Activated CD4-positive, alpha-beta T cell treated with anti-CD3 and anti-CD28 coated beads for 36 hours (primary cell): ENCODE data around the gene ABCB8. TPM values are rescaled to one million over a fixed set of nuclear protein-coding genes. Genes with fewer than 3 reads are reported as not detected.
A peak's percentile ranks its signal among the peaks of the same experiment; 100 is the strongest.
"Not testable (repeated sequence)": the region's sequence is repeated elsewhere in the genome, so short reads cannot be mapped to it uniquely, and the experiment has no call there.

Experiments
- ATAC-seq: fragments of 200-7000 bp; cut with Tn5 transposase; one replicate; pipeline ENCODE4 v1.10.0; 2021; ENCODE audit warnings: mild to moderate bottlenecking, moderate library complexity
- CTCF ChIA-PET: fragments of 350-600 bp; sonication (Branson Sonifier 250); formaldehyde crosslinking; loops from one replicate; lab custom pipeline; 2021; ENCODE audit warnings: antibody characterized with exemption; lab: Charles Lee
- POLR2A ChIA-PET: fragments of 350-600 bp; sonication (Branson Sonifier 250); formaldehyde crosslinking; loops from one replicate; lab custom pipeline; 2021; ENCODE audit warnings: antibody characterized with exemption, inconsistent platforms; lab: Charles Lee
- DNase-seq: peaks from one replicate; pipeline ENCODE4 v3.0.0-alpha.2; 2020
- H3K27ac Mint-ChIP-seq: one replicate; pipeline ENCODE4 v1.8.0; 2021; ENCODE audit warnings: mixed read lengths
- H3K27me3 Mint-ChIP-seq: one replicate; pipeline ENCODE4 v1.8.0; 2021; ENCODE audit warnings: mixed read lengths
- H3K36me3 Mint-ChIP-seq: one replicate; pipeline ENCODE4 v1.8.0; 2021; ENCODE audit warnings: low read depth, mixed read lengths
- H3K4me1 Mint-ChIP-seq: one replicate; pipeline ENCODE4 v1.8.0; 2021; ENCODE audit warnings: mixed read lengths
- H3K4me3 Mint-ChIP-seq: one replicate; pipeline ENCODE4 v1.8.0; 2021; ENCODE audit warnings: mild to moderate bottlenecking, moderate library complexity, mixed read lengths
- H3K9me3 Mint-ChIP-seq: one replicate; pipeline ENCODE4 v1.8.0; 2021; ENCODE audit warnings: low read depth, mixed read lengths
- intact Hi-C, 2 experiments: fragments of 100-400 bp; cut with DNase I in 1 of 2; cut with micrococcal nuclease in 1 of 2; formaldehyde crosslinking; loops; one replicate each; pipeline versions ENCODE4 v1.14.2 to v1.15.1; 2022 to 2024; cut with DNase I, micrococcal nuclease
- total RNA-seq, 2 experiments: library from RNA; stranded (reverse); gene quantifications; one replicate each; pipeline ENCODE4 v1.2.3, GENCODE V29; 2021

Gene ABCB8
- total RNA-seq, 2 experiments from 2014 or later = 41.9 to 44.5 TPM

DNA sequence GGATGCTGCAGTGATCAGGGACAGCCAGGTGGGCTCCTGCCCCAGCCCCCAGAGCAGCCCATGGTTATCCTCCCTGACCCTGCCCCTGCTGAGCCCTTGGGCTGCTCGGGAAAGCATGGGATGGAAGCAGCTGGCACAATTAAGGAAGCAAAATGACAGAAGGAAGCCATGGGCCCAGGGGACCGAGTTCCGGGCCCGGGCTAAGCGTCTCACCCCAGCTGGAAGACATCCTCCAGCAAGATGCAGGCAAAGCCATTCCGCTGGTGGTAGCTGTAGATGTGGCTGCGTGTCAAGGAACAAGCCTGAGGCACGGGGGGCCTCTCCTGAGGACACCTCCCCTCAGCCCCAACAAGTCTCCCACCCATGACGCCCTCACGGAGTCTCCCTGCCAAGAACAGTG is 5.0 kb upstream of the ABCB8 start:
- H3K27me3 Mint-ChIP-seq = peaks cover 9% of the 10 kb centered on the region
- no peak for DNase-seq
- POLR2A ChIA-PET = no interaction called here
- H3K4me1 Mint-ChIP-seq = peaks cover 19% of the 10 kb centered on the region
- no peak for ATAC-seq
- CTCF ChIA-PET = no interaction called here
- H3K4me3 Mint-ChIP-seq = no peak overlapping the region
- H3K27ac Mint-ChIP-seq = no peak overlapping the region
- H3K9me3 Mint-ChIP-seq = no peaks in the 10 kb centered on the region
- intact Hi-C loops = no loop called here
- H3K36me3 Mint-ChIP-seq = no peaks in the 10 kb centered on the region

DNA sequence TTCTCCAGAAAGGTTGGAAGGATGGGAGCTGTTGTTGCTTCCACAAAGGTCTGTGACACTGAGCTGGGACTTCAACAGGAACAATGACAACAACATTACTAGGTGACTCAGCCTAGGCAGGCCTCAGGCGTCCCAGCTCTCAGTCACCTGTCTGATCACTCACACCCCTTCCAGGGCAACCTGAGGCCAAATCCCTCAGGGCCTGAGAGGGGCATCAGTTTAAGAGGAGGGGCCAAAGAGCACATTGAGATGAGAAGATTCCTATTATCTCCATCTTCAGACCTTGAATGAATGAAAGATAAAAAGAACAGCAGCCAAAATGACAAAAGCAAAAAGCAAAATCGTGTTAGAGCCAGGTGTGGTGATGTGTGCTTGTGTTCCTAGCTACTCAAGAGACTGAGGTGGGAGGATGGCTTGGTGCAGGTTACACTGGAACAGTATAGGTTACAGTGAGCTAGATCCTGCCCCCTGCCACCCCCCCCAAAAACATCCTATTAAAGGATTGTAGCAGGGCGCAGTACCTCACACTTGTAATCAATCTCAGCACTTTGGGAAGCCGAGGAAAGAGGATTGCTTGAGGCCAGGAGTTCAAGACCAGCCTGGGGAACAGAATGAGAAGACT is 3.7 kb upstream of the ABCB8 start, which contains the start of gene ATG9B:
TSS of gene ATG9B (minus strand) at position 60 of the 622 bp plus-strand sequence. CDS start 71 bp downstream, outside the sequence.
- intact Hi-C loops = loop anchor here in 1 of 2 experiments (5.0 kb wide), 1 partner anchor 608 kb away; no protein-coding TSS in a partner anchor
- H3K4me1 Mint-ChIP-seq = peaks cover 19% of the 10 kb centered on the region
- peaks cover 8% of the 10 kb centered on the region for H3K27me3 Mint-ChIP-seq
- peak; percentile 33 for DNase-seq
- ChIA-PET CTCF (interaction anchor here (0.6 to 1.5 kb wide), 4 partner anchors 11 to 237 kb away, joined by 3 to 4 read pairs (median 4); partner anchors contain the start of gene FASTK), POLR2A (no interaction called here)
- H3K27ac Mint-ChIP-seq = no peak within 1 kb of the TSS
- H3K36me3 Mint-ChIP-seq = peaks cover 4% of the 10 kb centered on the region
- ATAC-seq = no peak
- no peaks in the 10 kb centered on the region for H3K9me3 Mint-ChIP-seq
- no peak within 1 kb of the TSS for H3K4me3 Mint-ChIP-seq

DNA sequence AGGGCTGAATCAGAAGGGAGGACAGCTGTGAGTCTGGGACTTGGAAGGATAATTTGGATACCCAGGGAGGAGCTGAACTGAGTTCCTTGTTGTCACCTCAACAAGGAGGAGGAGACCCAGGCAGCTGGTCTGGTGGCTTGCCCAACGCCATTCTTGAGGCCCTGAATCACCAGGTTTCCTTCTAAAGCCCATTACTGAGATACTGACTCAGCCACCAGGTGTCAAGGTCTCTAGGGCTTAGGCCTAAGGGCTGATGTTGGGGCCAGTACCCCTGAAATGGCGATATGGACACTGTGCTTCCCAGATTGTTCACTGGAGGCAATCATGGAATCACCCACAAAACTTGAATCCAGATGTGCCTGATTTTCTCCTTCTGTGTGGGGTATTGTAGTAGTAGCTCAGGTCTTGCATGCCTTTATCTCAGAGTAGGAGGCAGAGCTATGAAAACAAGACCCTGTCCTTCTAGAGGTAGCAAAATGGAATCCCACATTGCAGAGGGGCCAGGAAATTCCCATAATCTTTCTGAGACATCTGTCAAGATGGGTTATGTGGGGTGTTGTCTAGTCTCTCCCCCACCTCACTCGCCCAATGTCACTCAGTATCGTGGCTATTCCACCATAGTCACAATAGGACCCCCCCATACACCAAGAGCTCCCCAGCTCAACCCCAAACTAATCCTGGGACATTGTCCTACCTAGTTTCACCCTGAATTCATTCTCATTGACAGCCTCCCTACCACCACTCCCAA is 2.2 kb upstream of the ABCB8 start:
- DNase-seq = no peak
- Mint-ChIP-seq H3K4me1 (peaks cover 23% of the 10 kb centered on the region), H3K27me3 (no peaks in the 10 kb centered on the region), H3K4me3 (no peak overlapping the region), H3K9me3 (no peaks in the 10 kb centered on the region), H3K36me3 (peaks cover 5% of the 10 kb centered on the region), H3K27ac (no peak overlapping the region)
- CTCF ChIA-PET = interaction anchor here (0.6 to 1.5 kb wide), 4 partner anchors 24 to 1242 kb away, joined by 3 to 4 read pairs (median 4); no protein-coding TSS in a partner anchor
- POLR2A ChIA-PET = interaction anchor here (0.5 kb wide), 1 partner anchor 15 kb away, joined by 6 read pairs; no protein-coding TSS in a partner anchor
- ATAC-seq = no peak
- intact Hi-C loops = loop anchor here in 1 of 2 experiments (5.0 kb wide), 1 partner anchor 606 kb away; no protein-coding TSS in a partner anchor

DNA sequence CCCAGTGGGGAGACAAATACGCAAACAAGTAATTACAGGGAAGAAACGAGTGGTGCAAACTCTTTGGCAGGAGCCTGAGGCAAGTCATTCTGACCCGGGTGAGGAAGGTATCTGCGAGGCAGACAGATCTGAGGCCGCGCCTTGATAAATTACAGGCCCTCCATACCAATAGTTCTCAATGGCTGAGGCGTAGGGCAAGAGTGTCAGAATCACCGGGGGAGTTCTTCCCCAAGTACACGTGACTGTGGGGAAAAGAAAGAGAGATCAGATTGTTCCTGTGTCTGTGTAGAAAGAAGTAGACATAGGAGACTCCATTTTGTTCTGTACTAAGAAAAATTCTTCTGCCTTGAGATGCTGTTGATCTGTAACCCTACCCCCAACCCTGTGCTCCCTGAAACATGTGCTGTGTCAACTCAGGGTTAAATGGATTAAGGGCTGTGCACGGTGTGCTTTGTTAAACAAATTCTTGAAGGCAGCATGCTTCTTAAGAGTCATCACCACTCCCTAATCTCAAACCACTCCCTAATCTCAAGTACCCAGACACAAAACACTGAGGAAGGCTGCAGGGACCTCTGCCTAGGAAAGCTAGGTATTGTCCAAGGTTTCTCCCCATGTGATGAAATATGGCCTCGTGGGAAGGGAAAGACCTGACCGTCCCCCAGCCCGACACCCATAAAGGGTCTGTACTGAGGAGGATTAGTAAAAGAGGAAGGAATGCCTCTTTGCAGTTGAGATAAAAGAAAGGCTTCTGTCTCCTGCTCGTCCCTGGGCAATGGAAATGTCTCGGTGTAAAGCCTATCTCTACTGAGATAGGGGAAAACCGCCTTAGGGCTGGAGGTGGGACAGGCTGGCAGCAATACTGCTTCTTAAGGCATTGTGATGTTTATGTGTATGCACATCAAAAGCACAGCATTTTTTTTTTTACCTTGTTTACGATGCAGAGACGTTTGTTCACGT is 1.2 kb upstream of the ABCB8 start:
- DNase-seq, H3K27me3 Mint-ChIP-seq, ATAC-seq, H3K9me3 Mint-ChIP-seq, H3K36me3 Mint-ChIP-seq, POLR2A ChIA-PET: not testable (repeated sequence)
- peaks cover 23% of the 10 kb centered on the region for H3K4me1 Mint-ChIP-seq
- intact Hi-C loops = loop anchor here in 1 of 2 experiments (5.0 kb wide), 1 partner anchor 605 kb away; no protein-coding TSS in a partner anchor
- CTCF ChIA-PET = interaction anchor here (0.6 to 2.1 kb wide), 10 partner anchors 8 to 1243 kb away, joined by 3 to 26 read pairs (median 4); partner anchors contain the start of gene ABCF2
- H3K4me3 Mint-ChIP-seq = peak overlapping the region; percentile 97
- H3K27ac Mint-ChIP-seq = peak overlapping the region; percentile 95

DNA sequence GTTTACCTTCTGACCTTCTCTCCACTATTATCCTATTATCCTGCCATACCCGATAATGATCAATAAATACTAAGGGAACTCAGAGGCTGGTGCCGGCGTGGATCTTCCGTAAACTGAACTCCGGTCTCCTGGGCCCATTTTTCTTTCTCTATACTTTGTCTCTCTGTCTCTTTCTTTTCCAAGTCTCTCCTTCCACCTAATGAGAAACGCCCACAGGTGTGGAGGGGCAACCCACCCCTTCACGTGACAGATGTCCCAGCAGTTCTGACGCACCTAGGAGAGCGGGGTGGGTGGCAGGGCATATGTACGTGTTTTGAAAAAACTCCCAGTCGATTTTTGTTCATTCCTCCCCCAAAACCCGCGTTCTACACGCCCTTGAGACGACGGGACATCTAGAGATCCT is 521 bp upstream of the ABCB8 start:
- Mint-ChIP-seq H3K4me3 (peak overlapping the region; percentile 97), H3K4me1 (peaks cover 23% of the 10 kb centered on the region), H3K27ac (peak overlapping the region; percentile 95)
- POLR2A ChIA-PET = interaction anchor here (0.6 kb wide), 1 partner anchor 9 kb away, joined by 3 read pairs; no protein-coding TSS in a partner anchor
- not testable (repeated sequence) for H3K9me3 Mint-ChIP-seq, DNase-seq, H3K36me3 Mint-ChIP-seq, H3K27me3 Mint-ChIP-seq
- intact Hi-C loops = loop anchor here (1.0 to 5.0 kb wide), 13 partner anchors 9 to 1189 kb away; partner anchors contain the start of genes ABCF2 (in 1 of the 2), FASTK (in 1 of the 2), NUB1 (in 1 of the 2) and TMUB1 (in 1 of the 2)
- peak; percentile 2 for ATAC-seq
- CTCF ChIA-PET = interaction anchor here (0.6 to 2.5 kb wide), 14 partner anchors 8 to 199 kb away, joined by 3 to 26 read pairs (median 4); partner anchors contain the start of gene ABCF2

DNA sequence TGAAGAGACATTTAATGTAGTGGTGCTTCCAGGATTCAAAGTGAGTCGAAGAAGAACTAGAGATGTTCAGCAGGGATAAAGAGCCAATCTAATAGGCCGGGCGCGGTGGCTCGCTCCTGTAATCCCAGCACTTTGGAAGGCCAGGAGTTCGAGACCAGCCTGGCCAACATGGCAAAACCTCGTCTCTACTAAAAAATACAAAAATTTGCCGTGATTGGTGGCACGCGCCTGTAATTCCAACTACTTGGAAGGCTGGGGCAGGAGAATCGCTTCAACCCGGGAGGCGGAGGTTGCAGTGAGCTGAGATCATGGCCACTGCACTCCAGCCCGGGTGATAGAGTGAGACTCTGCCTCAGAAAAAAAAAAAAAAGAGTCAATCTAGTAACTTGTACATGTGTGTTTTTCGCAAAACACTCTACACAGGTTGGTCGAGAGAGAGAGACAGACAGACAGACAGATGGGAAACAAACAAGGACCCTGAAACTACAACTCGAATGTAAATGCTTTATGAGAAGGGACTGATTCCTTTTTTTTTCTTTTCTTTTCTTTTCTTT is 775 bp downstream of the ABCB8 start:
- no peaks in the 10 kb centered on the region for H3K27me3 Mint-ChIP-seq
- POLR2A ChIA-PET = interaction anchor here (1.0 kb wide), 1 partner anchor 15 kb away, joined by 4 read pairs; no protein-coding TSS in a partner anchor
- no peaks in the 10 kb centered on the region for H3K9me3 Mint-ChIP-seq
- H3K27ac Mint-ChIP-seq = peak overlapping the region; percentile 95
- ATAC-seq (no peak), DNase-seq (no peak)
- intact Hi-C loops = loop anchor here (1.0 to 5.0 kb wide), 13 partner anchors 10 to 1191 kb away; partner anchors contain the start of genes ABCF2 (in 1 of the 2), FASTK (in 1 of the 2), NUB1 (in 1 of the 2) and TMUB1 (in 1 of the 2)
- H3K4me3 Mint-ChIP-seq = peak overlapping the region; percentile 97
- CTCF ChIA-PET = interaction anchor here (0.6 to 2.5 kb wide), 15 partner anchors 10 to 515 kb away, joined by 3 to 26 read pairs (median 4); partner anchors contain the start of gene GIMAP7
- H3K36me3 Mint-ChIP-seq = peaks cover 7% of the 10 kb centered on the region
- peaks cover 23% of the 10 kb centered on the region for H3K4me1 Mint-ChIP-seq

DNA sequence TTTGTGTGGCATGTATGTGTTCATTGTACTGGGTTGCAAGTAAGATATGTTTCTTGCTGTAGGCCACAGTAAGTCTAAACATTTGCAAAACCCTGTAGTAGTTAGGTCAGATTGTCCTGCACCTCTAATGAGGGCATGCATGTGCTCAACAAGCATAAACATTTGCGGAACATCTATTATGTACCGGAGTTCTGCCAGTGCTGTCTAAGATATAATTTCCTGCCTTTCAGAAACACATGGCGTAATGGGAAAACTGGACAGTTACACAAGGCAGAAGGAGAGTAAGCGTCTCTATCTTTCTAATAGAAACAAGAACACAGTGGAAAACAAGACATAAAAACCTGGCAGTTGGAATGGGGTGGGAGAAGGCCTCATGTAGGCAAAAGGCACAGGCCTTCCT is 2.8 kb downstream of the ABCB8 start:
- Mint-ChIP-seq H3K36me3 (peaks cover 10% of the 10 kb centered on the region), H3K9me3 (no peaks in the 10 kb centered on the region), H3K27me3 (no peaks in the 10 kb centered on the region), H3K4me1 (peaks cover 23% of the 10 kb centered on the region), H3K27ac (no peak overlapping the region), H3K4me3 (no peak overlapping the region)
- ChIA-PET CTCF (interaction anchor here (1.0 to 1.1 kb wide), 2 partner anchors 79 to 215 kb away, joined by 3 to 4 read pairs; no protein-coding TSS in a partner anchor), POLR2A (no interaction called here)
- DNase-seq (no peak), ATAC-seq (no peak)
- intact Hi-C loops = no loop called here

DNA sequence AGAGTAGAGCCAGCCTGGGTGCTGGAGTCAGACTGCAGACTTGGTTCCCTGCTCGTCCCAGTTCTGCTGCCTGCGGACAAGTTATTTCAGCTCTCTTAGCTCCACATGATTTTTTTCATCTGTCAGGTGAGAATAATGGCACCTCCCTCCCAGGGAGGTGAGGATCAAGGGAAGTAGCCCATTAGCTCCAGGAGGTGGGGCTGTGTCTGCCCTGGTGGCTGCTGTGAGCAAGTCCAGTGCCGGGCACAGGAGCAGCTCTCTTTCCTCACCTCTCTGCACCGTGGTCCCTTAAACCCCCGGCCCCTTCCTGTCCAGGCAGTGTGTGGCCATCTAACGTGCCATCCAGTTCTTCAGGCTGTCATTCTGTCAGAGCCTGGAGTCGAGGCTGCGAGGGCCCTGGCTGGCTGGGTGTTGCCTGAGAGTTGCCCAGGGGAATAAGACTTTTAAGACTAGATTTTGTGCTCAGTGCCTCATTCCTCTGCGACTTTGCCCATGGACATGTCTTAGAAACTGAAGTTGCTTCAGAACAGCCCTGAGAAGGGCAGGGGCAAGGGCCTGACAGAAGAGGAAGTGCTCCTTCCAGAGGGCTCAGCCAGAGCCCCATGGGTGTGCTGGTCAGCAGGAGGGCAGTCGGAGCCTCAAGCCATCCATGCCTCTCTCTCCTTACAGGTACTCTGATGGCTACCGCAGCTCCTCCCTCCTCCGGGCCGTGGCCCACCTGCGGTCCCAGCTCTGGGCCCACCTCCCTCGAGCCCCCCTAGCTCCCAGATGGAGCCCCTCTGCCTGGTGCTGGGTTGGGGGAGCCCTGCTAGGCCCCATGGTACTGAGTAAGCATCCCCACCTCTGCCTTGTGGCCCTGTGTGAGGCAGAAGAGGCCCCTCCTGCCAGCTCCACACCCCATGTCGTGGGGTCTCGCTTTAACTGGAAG is 5.0 kb downstream of the ABCB8 start:
- ChIA-PET POLR2A (interaction anchor here (0.6 kb wide), 1 partner anchor 285 kb away, joined by 4 read pairs; no protein-coding TSS in a partner anchor), CTCF (interaction anchor here (0.6 to 1.8 kb wide), 4 partner anchors 15 to 40 kb away, joined by 3 to 9 read pairs (median 4); no protein-coding TSS in a partner anchor)
- peaks cover 13% of the 10 kb centered on the region for H3K4me1 Mint-ChIP-seq
- H3K36me3 Mint-ChIP-seq = peaks cover 15% of the 10 kb centered on the region
- intact Hi-C loops = no loop called here
- no peaks in the 10 kb centered on the region for H3K9me3 Mint-ChIP-seq
- no peaks in the 10 kb centered on the region for H3K27me3 Mint-ChIP-seq
- ATAC-seq (no peak), DNase-seq (no peak)
- H3K4me3 Mint-ChIP-seq = no peak overlapping the region
- no peak overlapping the region for H3K27ac Mint-ChIP-seq

DNA sequence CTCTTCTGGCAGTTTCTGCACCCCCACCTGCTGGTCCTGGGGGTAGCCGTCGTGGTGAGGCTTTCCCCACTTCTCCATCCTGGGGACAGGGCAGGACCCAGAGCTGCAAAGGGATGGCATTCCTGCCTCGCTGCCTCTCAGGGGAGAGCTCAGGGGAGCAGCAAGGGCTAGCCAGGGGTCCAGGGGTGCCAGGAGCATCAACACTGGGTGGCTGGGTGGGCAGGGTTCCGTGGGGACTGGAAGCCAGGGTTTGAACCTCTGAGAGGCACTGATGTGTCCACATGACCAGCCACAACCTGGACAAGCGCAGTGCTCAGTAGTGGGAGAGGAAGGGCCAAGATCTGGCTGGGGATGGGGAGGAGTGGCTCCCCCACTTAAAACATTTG is 5.6 kb downstream of the ABCB8 start:
- ChIA-PET POLR2A (no interaction called here), CTCF (interaction anchor here (0.6 to 0.7 kb wide), 2 partner anchors 41 to 189 kb away, joined by 3 read pairs; no protein-coding TSS in a partner anchor)
- peaks cover 15% of the 10 kb centered on the region for H3K4me1 Mint-ChIP-seq
- no peaks in the 10 kb centered on the region for H3K9me3 Mint-ChIP-seq
- no peak overlapping the region for H3K4me3 Mint-ChIP-seq
- DNase-seq (no peak), ATAC-seq (no peak)
- H3K27me3 Mint-ChIP-seq = no peaks in the 10 kb centered on the region
- peaks cover 14% of the 10 kb centered on the region for H3K36me3 Mint-ChIP-seq
- H3K27ac Mint-ChIP-seq = no peak overlapping the region
- intact Hi-C loops = no loop called here
